HFF-Myc (cell line): ENCODE data around the gene C17orf67.

Experiments used
- DNase-seq: peaks from one replicate; pipeline ENCODE4 v3.0.0-alpha.2; 2011; ENCODE audit warnings: low read depth; ENCODE audit errors: extremely low read depth
- H3K4me3 ChIP-seq: replicated peaks from 2 replicates; pipeline ENCODE4 v1.5.1; 2011; ENCODE audit warnings: low read depth, mild to moderate bottlenecking, control low read depth, low read length
- TF ChIP-seq, protein P1 (sequence below): IDR thresholded peaks from 2 replicates; pipeline ENCODE4 v1.5.1; 2012; ENCODE audit warnings: mild to moderate bottlenecking, low read depth, low read length, control low read depth; ENCODE audit errors: missing control alignments

C17orf67 gene

DNA sequence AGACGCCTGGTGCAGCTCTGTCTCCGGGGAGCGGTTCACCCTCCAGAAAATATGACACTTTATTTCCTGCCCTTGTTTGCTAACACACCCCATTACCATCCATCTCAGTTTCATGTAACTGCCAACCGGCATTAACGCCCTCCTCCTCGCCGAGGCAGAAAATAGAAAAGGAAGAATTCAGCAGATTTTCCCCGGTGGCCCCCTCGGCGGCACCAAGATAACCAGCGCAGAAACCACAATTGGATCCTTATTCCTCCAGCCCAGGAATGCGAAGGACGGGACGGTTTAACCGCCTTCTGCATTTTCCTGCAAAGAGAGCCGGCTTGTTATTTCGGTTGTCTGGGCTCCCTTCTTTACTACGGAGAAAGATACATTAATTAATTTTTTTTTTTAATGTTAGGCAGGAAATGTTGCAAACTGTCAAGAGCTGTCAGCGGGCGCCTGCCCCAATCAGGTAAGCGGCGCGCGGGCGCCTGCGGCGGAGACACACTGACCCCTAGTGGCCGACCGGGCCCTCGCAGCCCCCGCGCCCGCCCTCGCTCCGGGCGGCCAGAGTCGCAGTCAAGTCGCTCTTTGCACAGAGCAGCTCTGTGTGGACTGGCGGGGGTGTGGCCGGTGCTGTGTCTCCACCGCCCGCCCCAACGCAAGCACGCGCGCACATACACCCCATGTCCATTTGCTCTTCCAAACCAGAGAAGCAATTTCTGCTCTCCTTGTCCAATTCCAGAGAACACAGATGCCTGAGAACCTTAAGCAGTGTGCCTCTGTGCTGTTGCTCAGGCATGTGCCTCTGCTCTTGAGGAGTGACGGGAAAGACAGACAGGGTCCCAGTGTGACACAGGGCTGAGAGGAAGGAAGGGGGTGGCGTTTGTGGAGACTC lies 53.6 kb downstream of the C17orf67 start:
- no peak for DNase-seq
- peak overlapping the region; percentile 31 for H3K4me3 ChIP-seq
- TF ChIP-seq, protein P1, sequence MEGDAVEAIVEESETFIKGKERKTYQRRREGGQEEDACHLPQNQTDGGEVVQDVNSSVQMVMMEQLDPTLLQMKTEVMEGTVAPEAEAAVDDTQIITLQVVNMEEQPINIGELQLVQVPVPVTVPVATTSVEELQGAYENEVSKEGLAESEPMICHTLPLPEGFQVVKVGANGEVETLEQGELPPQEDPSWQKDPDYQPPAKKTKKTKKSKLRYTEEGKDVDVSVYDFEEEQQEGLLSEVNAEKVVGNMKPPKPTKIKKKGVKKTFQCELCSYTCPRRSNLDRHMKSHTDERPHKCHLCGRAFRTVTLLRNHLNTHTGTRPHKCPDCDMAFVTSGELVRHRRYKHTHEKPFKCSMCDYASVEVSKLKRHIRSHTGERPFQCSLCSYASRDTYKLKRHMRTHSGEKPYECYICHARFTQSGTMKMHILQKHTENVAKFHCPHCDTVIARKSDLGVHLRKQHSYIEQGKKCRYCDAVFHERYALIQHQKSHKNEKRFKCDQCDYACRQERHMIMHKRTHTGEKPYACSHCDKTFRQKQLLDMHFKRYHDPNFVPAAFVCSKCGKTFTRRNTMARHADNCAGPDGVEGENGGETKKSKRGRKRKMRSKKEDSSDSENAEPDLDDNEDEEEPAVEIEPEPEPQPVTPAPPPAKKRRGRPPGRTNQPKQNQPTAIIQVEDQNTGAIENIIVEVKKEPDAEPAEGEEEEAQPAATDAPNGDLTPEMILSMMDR = peak; percentile 93

DNA sequence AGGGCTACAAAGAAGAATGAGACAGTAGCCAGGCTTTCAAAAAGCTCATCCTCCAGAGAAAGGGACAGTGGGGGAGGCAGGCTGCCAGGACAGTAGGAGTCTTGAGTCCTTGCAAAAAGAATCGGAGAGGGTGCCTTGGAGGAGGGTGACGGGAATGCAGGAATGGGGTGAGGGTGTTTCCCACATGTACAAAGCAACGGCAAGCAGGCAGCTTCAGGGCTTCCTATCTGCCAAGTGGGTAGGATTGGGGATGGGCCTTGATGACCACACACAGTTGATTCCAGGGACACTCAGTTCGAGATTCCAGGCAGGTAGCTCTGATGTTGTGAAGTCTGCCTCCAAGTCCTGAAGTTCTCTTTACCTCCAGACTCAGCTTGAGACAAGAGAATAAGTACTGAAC lies 54.4 kb downstream of the C17orf67 start:
- DNase-seq = no peak
- TF ChIP-seq, protein P1 = no peak
- no peak overlapping the region for H3K4me3 ChIP-seq

DNA sequence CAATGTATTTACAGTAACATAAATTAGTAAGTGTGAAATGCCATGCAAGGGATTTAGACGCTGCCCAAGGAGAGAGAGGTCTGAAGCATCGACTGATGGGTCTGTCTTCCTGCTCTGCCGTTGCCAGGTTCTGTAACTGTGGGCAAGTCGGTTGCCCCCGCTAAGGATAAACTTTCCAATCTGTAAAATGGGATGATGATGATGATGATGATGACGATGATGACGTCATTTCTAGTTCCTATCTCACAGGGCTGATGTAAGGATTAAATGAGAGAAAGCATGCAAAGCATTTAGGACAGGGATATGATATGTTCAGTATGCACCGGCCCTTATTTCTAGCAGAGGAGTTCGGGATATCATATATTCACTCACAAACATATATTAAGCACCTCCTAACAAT lies 54.8 kb downstream of the C17orf67 start:
- no peak for DNase-seq
- TF ChIP-seq, protein P1 = no peak
- H3K4me3 ChIP-seq = no peak overlapping the region

DNA sequence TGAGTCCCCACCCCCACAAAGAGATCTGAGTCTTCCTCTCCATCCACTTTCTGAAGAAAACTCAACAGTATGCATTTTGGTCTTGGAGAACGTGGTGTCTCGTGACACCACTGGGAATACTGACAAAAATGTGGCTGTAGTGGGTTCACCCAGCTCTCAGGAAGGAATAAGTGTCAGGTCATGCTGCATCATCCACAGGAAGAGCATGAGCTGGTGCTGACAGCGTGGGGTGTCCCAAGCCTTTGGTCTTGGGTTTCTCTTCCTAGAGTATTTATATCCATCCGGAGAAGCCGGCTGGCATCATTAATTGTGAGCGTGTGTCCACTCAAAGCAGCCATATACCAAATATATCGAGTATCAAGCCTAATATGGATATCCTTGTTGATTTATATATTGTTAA lies 55.9 kb downstream of the C17orf67 start:
- DNase-seq = no peak
- TF ChIP-seq, protein P1 = no peak

DNA sequence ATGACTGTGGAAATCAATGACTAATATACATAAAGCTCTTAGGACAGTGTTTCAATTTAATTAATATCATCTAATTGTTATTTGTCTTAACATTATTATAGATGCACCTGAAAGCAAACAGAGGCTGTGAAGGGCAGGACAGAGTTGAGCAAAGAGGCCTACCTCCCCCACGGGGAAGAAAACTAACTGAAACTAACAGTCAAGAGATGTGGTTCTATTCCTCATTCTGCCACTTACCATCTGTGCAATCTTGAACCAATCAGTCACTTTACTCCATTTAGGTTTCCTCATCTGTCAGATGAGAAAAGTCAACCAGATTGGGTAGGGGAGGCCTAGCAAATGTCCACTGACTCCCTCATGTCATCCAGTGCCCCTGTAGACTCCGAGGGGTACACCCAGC lies 59.1 kb downstream of the C17orf67 start:
- no peak for DNase-seq

More for the DNA sequence above, 55.9 kb downstream of the C17orf67 start:
- H3K4me3 ChIP-seq = no peak overlapping the region

DNA sequence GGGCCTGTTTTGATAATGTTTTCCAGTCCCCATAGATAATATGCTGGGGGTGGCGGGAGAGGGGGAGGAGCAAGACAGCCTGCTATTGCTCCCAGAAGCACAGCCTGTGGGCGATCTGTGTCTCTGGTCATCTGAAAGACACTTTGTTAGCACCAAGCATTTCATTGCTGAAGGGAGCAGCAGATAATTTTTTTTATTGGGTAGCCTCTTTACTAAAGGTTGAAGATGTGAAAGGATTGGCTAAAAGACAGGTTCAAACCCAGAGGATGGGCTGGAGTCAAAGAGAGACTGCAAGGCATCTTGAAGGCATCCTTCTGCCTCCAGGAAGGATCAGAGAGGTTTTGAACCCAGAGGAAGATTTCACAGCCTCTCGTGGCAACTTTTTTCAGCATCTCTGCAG lies 60.6 kb downstream of the C17orf67 start:
- no peak for DNase-seq
- TF ChIP-seq, protein P1 = no peak
- no peak overlapping the region for H3K4me3 ChIP-seq

More for the DNA sequence above, 59.1 kb downstream of the C17orf67 start:
- TF ChIP-seq, protein P1 = no peak
- no peak overlapping the region for H3K4me3 ChIP-seq
